Kasumi-1 (cell line): ENCODE measurements around the gene BEST4.
"Not testable (repeated sequence)": the region's sequence is repeated elsewhere in the genome, so short reads cannot be mapped to it uniquely, and the experiment has no call there.

Experiments used
- DNase-seq, 2 experiments: peaks; one replicate each; lab custom pipeline; 2025; lab: John Stamatoyannopoulos, UW

The BEST4 gene

DNA sequence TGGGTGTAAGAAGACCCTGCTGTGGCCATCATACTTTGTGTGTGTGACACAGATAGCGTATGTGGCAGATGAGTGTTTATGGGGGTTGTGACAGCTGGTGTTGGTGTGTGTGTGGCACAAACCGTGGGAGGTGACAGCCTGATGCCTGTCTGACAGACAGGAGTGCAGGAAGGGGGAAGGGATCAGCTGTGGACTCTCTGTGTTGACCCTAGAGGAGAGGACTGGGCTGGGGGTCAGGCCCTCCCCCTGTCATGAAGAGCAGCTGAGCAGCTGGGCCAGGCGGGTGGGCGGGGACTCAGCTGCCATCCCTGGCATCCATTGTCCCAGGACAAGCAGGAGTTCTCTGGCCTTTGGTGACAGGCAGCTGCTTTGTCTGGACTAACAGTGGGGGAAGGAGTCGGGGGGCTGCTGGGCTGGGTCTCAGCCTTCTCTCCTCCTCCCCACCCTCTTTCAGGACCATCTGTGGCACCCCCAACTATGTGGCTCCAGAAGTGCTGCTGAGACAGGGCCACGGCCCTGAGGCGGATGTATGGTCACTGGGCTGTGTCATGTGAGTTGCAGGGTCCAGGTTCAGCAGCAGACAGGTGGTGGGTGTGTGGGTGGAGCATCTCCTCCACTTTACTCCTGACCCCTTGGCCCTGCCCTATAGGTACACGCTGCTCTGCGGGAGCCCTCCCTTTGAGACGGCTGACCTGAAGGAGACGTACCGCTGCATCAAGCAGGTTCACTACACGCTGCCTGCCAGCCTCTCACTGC lies 14.5 kb upstream of the BEST4 start:
- DNase-seq: no peak

- no peak for DNase-seq
Measured at GRCh38 chr1:44801491-44802305, 13.7 kb upstream of the BEST4 start.

- peak; percentile 94 to 95 for DNase-seq
Measured at GRCh38 chr1:44799770-44800584, 12.0 kb upstream of the BEST4 start, which contains the start of gene PLK3. TSS of gene PLK3 (plus strand) at chr1:44800377. CDS start at chr1:44800464, 87 bp downstream.

GRCh38 chr1:44798481-44799365 lies 10.8 kb upstream of the BEST4 start:
- no peak for DNase-seq

DNA sequence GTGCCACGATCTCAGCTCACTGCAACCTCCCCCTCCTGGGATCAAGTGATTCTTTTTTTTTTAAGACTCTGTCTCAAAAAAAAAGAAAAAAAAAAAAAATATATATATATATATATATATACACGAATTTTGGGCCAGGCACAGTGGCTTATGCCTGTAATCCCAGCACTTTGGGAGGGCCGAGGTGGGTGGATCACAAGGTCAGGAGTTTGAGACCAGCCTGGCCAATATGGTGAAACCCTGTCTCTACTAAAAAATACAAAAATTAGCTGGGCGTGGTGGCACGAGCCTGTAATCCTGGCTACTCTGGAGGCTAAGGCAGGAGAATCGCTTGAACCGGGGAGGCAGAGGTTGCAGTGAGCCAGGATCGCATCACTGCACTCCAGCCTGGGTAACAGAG lies 9.9 kb upstream of the BEST4 start:
- not testable (repeated sequence) for DNase-seq

- DNase-seq: no peak
Measured at GRCh38 chr1:44792736-44793502, 4.9 kb upstream of the BEST4 start.

- DNase-seq: no peak
Measured at GRCh38 chr1:44790968-44791801, 3.2 kb upstream of the BEST4 start.

GRCh38 chr1:44787506-44787905 lies 464 bp downstream of the BEST4 start:
- no peak for DNase-seq

DNA sequence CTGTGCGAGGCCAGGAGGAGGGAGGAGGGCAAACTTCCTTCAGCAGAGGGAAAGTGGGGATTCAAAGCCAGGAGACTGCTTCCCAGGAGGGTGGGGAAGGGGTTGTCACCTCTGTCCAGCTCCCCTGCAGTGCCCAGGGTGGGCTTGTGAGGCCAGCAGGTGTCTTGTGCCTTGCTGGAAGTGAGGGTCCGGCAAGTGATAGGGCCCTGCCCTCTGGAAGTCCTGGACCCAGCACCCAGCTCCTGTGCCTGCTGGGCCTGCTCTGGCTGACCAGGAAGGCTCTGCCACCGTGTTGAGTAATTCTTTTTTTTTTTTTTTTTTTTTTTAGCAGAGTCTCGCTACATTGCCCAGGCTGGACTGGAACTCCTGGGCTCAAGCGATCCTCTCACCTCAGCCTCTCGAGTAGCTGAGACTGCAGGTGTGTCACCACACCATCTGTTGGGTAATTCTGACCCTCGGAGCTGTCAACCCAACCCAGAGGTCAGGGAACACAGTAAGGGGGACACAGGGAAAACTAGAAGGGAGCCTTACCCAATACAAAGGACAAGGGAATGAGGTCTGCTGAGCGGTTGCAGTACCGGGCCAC lies 1.0 kb downstream of the BEST4 start:
- no peak for DNase-seq

GRCh38 chr1:44786138-44786840 lies 1.7 kb downstream of the BEST4 start:
- peak; percentile 75 to 77 for DNase-seq

GRCh38 chr1:44785501-44786137 lies 2.4 kb downstream of the BEST4 start:
- no peak for DNase-seq

- DNase-seq: no peak
Measured at GRCh38 chr1:44785029-44785380, 3.0 kb downstream of the BEST4 start.

DNA sequence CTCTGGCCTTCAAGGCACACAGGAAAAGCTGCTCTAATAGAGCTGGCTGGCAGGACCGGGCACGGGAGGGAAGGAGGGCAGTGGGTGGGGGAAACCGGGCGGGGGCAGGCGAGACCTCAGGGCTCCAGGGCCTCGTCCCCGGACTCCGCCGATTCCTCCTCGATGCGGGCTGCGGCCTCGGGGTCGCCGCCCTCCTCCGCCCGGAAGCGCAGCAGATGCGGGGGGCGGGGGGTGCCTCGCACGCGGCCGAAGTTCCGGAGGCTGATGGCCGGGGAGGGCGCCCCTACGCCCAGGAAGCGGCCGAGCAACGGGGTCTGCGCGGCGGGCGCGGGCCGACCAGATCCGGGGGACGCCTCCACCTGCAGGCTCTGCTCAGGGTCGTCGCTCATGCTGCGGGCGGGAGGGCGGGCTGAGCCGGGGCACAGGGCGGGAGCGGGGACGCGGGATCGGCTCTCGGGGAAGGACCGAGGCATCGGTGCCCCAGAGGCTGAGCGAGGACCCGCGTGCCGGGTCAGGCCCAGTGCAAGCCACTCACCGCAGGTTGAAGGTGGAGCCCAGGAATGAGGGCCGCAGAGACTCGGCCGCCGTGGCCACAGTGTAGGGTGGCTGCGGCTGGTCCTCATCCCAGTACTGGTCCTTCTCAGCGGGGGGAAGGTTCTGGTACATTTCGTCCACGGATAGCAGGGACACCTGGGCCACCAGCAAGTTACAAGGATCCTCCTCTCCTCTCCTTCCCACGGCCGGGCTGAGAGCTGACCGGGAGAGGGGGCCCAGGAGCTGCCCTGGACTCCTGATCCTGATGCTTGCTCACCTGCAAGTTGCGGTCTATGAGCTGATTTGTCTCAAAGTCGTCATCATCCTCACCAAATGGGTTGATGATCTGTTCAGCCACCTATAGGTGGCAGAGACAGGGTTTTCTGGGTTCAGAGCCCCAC lies 3.6 kb downstream of the BEST4 start:
- no peak for DNase-seq

DNA sequence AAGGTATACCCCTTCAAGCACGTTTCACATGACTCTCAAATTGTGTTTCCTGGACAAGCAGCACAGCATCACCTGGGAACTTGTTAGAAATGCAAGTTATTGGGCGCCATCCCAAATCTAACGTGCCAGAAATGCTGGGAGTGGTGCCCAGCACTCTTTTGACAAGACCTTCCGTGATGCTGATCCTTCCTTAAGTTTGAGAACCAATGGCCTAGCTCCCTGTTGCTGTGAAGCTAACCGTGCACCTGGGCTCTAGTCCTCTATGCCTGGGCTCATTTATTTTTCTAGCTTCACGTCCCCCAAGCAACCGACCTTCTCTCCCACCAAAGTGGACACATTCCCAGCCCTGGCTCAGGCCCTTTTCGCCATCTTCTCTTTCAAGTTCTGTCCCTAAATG lies 4.3 kb downstream of the BEST4 start:
- no peak for DNase-seq

GRCh38 chr1:44780583-44781121 lies 7.3 kb downstream of the BEST4 start:
- DNase-seq: no peak

GRCh38 chr1:44778705-44779576 lies 9.0 kb downstream of the BEST4 start:
- no peak for DNase-seq
